HG03575 (cell line): ENCODE results near the gene BICC1.

Experiments used
- ATAC-seq: cut with Tn5 transposase; IDR thresholded peaks from one replicate; pipeline ENCODE4 v1.9.1; 2021; ENCODE audit not compliant: unreplicated experiment, insufficient number of reproducible peaks, low FRiP score; ENCODE audit errors: extremely low read depth

Gene BICC1

GRCh38 chr10:58555930-58556311 lies 43.2 kb downstream of the BICC1 start:
- ATAC-seq: no peak

GRCh38 chr10:58556516-58557165 lies 44.0 kb downstream of the BICC1 start:
- ATAC-seq: no peak

GRCh38 chr10:58557714-58558113 lies 45.0 kb downstream of the BICC1 start:
- no peak for ATAC-seq

GRCh38 chr10:58560068-58560467 lies 47.4 kb downstream of the BICC1 start:
- no peak for ATAC-seq

GRCh38 chr10:58565271-58565670 lies 52.6 kb downstream of the BICC1 start:
- no peak for ATAC-seq

GRCh38 chr10:58567652-58568051 lies 55.0 kb downstream of the BICC1 start:
- ATAC-seq: no peak

- no peak for ATAC-seq
Measured at GRCh38 chr10:58568428-58568935, 55.8 kb downstream of the BICC1 start.

GRCh38 chr10:58570307-58570723 lies 57.6 kb downstream of the BICC1 start:
- ATAC-seq: no peak

GRCh38 chr10:58570979-58571378 lies 58.3 kb downstream of the BICC1 start:
- no peak for ATAC-seq

GRCh38 chr10:58573144-58573543 lies 60.5 kb downstream of the BICC1 start:
- ATAC-seq: no peak

- ATAC-seq: no peak
Measured at GRCh38 chr10:58574058-58574457, 61.4 kb downstream of the BICC1 start.

GRCh38 chr10:58575491-58575890 lies 62.8 kb downstream of the BICC1 start:
- no peak for ATAC-seq

- no peak for ATAC-seq
Measured at GRCh38 chr10:58576751-58577436, 64.2 kb downstream of the BICC1 start.

- ATAC-seq: no peak
Measured at GRCh38 chr10:58577437-58577777, 64.7 kb downstream of the BICC1 start.

GRCh38 chr10:58578366-58578765 lies 65.7 kb downstream of the BICC1 start:
- no peak for ATAC-seq

- ATAC-seq: no peak
Measured at GRCh38 chr10:58579011-58579655, 66.5 kb downstream of the BICC1 start.

GRCh38 chr10:58582045-58582444 lies 69.4 kb downstream of the BICC1 start:
- ATAC-seq: no peak

- ATAC-seq: no peak
Measured at GRCh38 chr10:58585435-58585834, 72.8 kb downstream of the BICC1 start.

GRCh38 chr10:58586282-58587245 lies 73.9 kb downstream of the BICC1 start:
- no peak for ATAC-seq
